Ectodermal cell (in vitro differentiated cells): ENCODE data around the gene MXRA7.

Source experiments
- H3K27ac ChIP-seq: 2 replicates; pipeline ENCODE4 v1.7.0; 2013; ENCODE audit warnings: mild to moderate bottlenecking, low read depth, low read length; ENCODE audit not compliant: insufficient read depth, poor library complexity, severe bottlenecking
- H3K27me3 ChIP-seq: 2 replicates; pipeline ENCODE4 v1.7.0; 2013; ENCODE audit warnings: mild to moderate bottlenecking, low read length; ENCODE audit not compliant: insufficient read depth, control insufficient read depth, poor library complexity, severe bottlenecking
- H3K36me3 ChIP-seq: one replicate; pipeline ENCODE4 v1.7.0; 2013; ENCODE audit warnings: low read length; ENCODE audit not compliant: control insufficient read depth, insufficient read depth
- H3K4me1 ChIP-seq: one replicate; pipeline ENCODE4 v1.7.0; 2013; ENCODE audit warnings: low read length; ENCODE audit not compliant: control insufficient read depth, insufficient read depth
- H3K4me3 ChIP-seq: 2 replicates; pipeline ENCODE4 v1.7.0; 2013; ENCODE audit warnings: low read depth, low read length, control low read depth; ENCODE audit not compliant: insufficient read depth
- H3K9me3 ChIP-seq: 2 replicates; pipeline ENCODE4 v1.7.0; 2013; ENCODE audit warnings: mild to moderate bottlenecking, low read length, moderate library complexity; ENCODE audit not compliant: control insufficient read depth
- WGBS, 2 experiments: methylation state at CpG; one replicate each; pipeline ENCODE4 v1.1.7; 2013; ENCODE audit warnings: missing lambda C conversion rate in 2 of 2; 5-methylcytosine and 5-hydroxymethylcytosine counted together

Gene MXRA7

GRCh38 chr17:76670020-76670717, 40.6 kb downstream of the MXRA7 start:
- H3K9me3 ChIP-seq = no peaks in the 10 kb centered on the region
- no peak overlapping the region for H3K27ac ChIP-seq
- H3K4me1 ChIP-seq = no peaks in the 10 kb centered on the region
- no peaks in the 10 kb centered on the region for H3K27me3 ChIP-seq
- no peak overlapping the region for H3K4me3 ChIP-seq
- H3K36me3 ChIP-seq = no peaks in the 10 kb centered on the region
- 94 to 98% methylated on average over 9 of the region's 9 CpGs for WGBS, 2 experiments

GRCh38 chr17:76667786-76668453, 42.8 kb downstream of the MXRA7 start:
- no peaks in the 10 kb centered on the region for H3K4me1 ChIP-seq
- no peaks in the 10 kb centered on the region for H3K36me3 ChIP-seq
- no peak overlapping the region for H3K27ac ChIP-seq
- WGBS, 2 experiments = 87 to 89% methylated on average over 13 to 14 of the region's 14 CpGs
- H3K27me3 ChIP-seq = no peaks in the 10 kb centered on the region
- H3K4me3 ChIP-seq = no peak overlapping the region
- H3K9me3 ChIP-seq = no peaks in the 10 kb centered on the region

GRCh38 chr17:76667491-76667755, 43.3 kb downstream of the MXRA7 start:
- no peak overlapping the region for H3K4me3 ChIP-seq
- no peak overlapping the region for H3K27ac ChIP-seq
- WGBS, 2 experiments = 83 to 88% methylated on average over 2 of the region's 2 CpGs
- H3K36me3 ChIP-seq = no peaks in the 10 kb centered on the region
- no peaks in the 10 kb centered on the region for H3K9me3 ChIP-seq
- H3K4me1 ChIP-seq = no peaks in the 10 kb centered on the region
- no peaks in the 10 kb centered on the region for H3K27me3 ChIP-seq

- H3K27me3 ChIP-seq = no peaks in the 10 kb centered on the region
- H3K4me1 ChIP-seq = no peaks in the 10 kb centered on the region
- no peaks in the 10 kb centered on the region for H3K36me3 ChIP-seq
- 86 to 93% methylated on average over 3 of the region's 3 CpGs for WGBS, 2 experiments
- H3K9me3 ChIP-seq = no peaks in the 10 kb centered on the region
- H3K27ac ChIP-seq = no peak overlapping the region
- no peak overlapping the region for H3K4me3 ChIP-seq
Observed at GRCh38 chr17:76660656-76661042, 50.1 kb downstream of the MXRA7 start.

- Histone ChIP-seq H3K4me3 (no peak overlapping the region), H3K4me1 (no peaks in the 10 kb centered on the region), H3K9me3 (no peaks in the 10 kb centered on the region), H3K27me3 (no peaks in the 10 kb centered on the region), H3K36me3 (no peaks in the 10 kb centered on the region), H3K27ac (no peak overlapping the region)
- 79 to 88% methylated on average over 12 to 13 of the region's 13 CpGs for WGBS, 2 experiments
Observed at GRCh38 chr17:76659928-76660655, 50.7 kb downstream of the MXRA7 start.

GRCh38 chr17:76658242-76658662, 52.5 kb downstream of the MXRA7 start:
- Histone ChIP-seq H3K4me3 (no peak overlapping the region), H3K27ac (no peak overlapping the region), H3K36me3 (no peaks in the 10 kb centered on the region), H3K27me3 (no peaks in the 10 kb centered on the region), H3K9me3 (no peaks in the 10 kb centered on the region), H3K4me1 (no peaks in the 10 kb centered on the region)
- 78 to 85% methylated on average over 5 of the region's 5 CpGs for WGBS, 2 experiments

- Histone ChIP-seq H3K4me1 (no peaks in the 10 kb centered on the region), H3K36me3 (no peaks in the 10 kb centered on the region), H3K27ac (no peak overlapping the region), H3K4me3 (no peak overlapping the region), H3K27me3 (no peaks in the 10 kb centered on the region), H3K9me3 (no peaks in the 10 kb centered on the region)
- 89 to 91% methylated on average over 8 of the region's 8 CpGs for WGBS, 2 experiments
Observed at GRCh38 chr17:76657505-76658241, 53.1 kb downstream of the MXRA7 start.

- Histone ChIP-seq H3K4me3 (no peak overlapping the region), H3K4me1 (no peaks in the 10 kb centered on the region), H3K9me3 (no peaks in the 10 kb centered on the region), H3K36me3 (no peaks in the 10 kb centered on the region), H3K27me3 (no peaks in the 10 kb centered on the region), H3K27ac (no peak overlapping the region)
- WGBS, 2 experiments = 92 to 100% methylated on average over 1 of the region's 1 CpG
Observed at GRCh38 chr17:76654408-76654807, 56.4 kb downstream of the MXRA7 start.

- no peaks in the 10 kb centered on the region for H3K36me3 ChIP-seq
- H3K4me1 ChIP-seq = no peaks in the 10 kb centered on the region
- 87 to 97% methylated on average over 5 of the region's 5 CpGs for WGBS, 2 experiments
- H3K9me3 ChIP-seq = no peaks in the 10 kb centered on the region
- no peaks in the 10 kb centered on the region for H3K27me3 ChIP-seq
- H3K4me3 ChIP-seq = no peak overlapping the region
- no peak overlapping the region for H3K27ac ChIP-seq
Observed at GRCh38 chr17:76650504-76650903, 60.3 kb downstream of the MXRA7 start.

- Histone ChIP-seq H3K27me3 (no peaks in the 10 kb centered on the region), H3K4me3 (no peak overlapping the region), H3K9me3 (no peaks in the 10 kb centered on the region), H3K4me1 (no peaks in the 10 kb centered on the region), H3K36me3 (no peaks in the 10 kb centered on the region), H3K27ac (no peak overlapping the region)
- whole genome bisulfite sequencing, 2 experiments = 100% methylated on average over 1 of the region's 1 CpG; no CpG with 5 or more reads in 1 of the 2 experiments
Observed at GRCh38 chr17:76646712-76647111, 64.1 kb downstream of the MXRA7 start.
